ENCODE results near the gene GP2. TPM values are rescaled to one million over a fixed set of nuclear protein-coding genes. Genes with fewer than 3 reads are reported as not detected.

Gene GP2
- total RNA-seq, 1 experiment from 2014 or later, result not detected

GRCh38 chr16:20325005-20325404, 2.3 kb downstream of the GP2 start:
- H3K4me3 ChIP-seq (ENCODE audit: low read depth, low read length), result no peak overlapping the region
- intact Hi-C loops (cut with micrococcal nuclease; ENCODE audit: unreplicated experiment), result no loop called here
- H3K4me1 Mint-ChIP-seq (ENCODE audit: low read depth, unreplicated experiment), result no peaks in the 10 kb centered on the region
- no peak overlapping the region for H3K4me3 Mint-ChIP-seq (ENCODE audit: unreplicated experiment)
- BruUV-seq (replicated peaks), result no TSS peak
- no peaks in the 10 kb centered on the region; the same call in 1 of the 2 replicates for H3K27me3 ChIP-seq (replicated peaks; ENCODE audit: control insufficient read depth, insufficient read depth, low read length)
- no peaks in the 10 kb centered on the region for H3K36me3 Mint-ChIP-seq (ENCODE audit: insufficient read depth, unreplicated experiment)
- no peak overlapping the region for H3K27ac Mint-ChIP-seq (ENCODE audit: unreplicated experiment)
- ChIA-PET CTCF (no interaction called here), POLR2A (no interaction called here)
- H3K9me3 Mint-ChIP-seq (ENCODE audit: unreplicated experiment), result no peaks in the 10 kb centered on the region
- no peak for DNase-seq
- H3K27me3 Mint-ChIP-seq (ENCODE audit: insufficient read depth, unreplicated experiment), result peaks cover 6% of the 10 kb centered on the region
- TF ChIP-seq CTCF (IDR thresholded peaks at IDR 0.05; ENCODE audit: insufficient read depth in 1 of 2, low read depth in 1 of 2, low read length in 1 of 2, severe bottlenecking in 1 of 2, unreplicated experiment in 1 of 2), result no peak
- H3K36me3 ChIP-seq (ENCODE audit: control insufficient read depth, insufficient read depth, low read length), result no peaks in the 10 kb centered on the region
- H3K4me1 ChIP-seq, result no peaks in the 10 kb centered on the region; the same call in 1 of the 2 replicates
- no peaks in the 10 kb centered on the region for H3K9me3 ChIP-seq

- no TSS peak for BruUV-seq (replicated peaks)
- no peak for TF ChIP-seq CTCF (IDR thresholded peaks at IDR 0.05; ENCODE audit: insufficient read depth in 1 of 2, low read depth in 1 of 2, low read length in 1 of 2, severe bottlenecking in 1 of 2, unreplicated experiment in 1 of 2)
- no peaks in the 10 kb centered on the region; the same call in 1 of the 2 replicates for H3K27me3 ChIP-seq (replicated peaks; ENCODE audit: control insufficient read depth, insufficient read depth, low read length)
- DNase-seq, result no peak
- ChIA-PET POLR2A (no interaction called here), CTCF (no interaction called here)
- Mint-ChIP-seq H3K36me3 (ENCODE audit: insufficient read depth, unreplicated experiment) (no peaks in the 10 kb centered on the region), H3K9me3 (ENCODE audit: unreplicated experiment) (no peaks in the 10 kb centered on the region), H3K4me1 (ENCODE audit: low read depth, unreplicated experiment) (no peaks in the 10 kb centered on the region), H3K4me3 (ENCODE audit: unreplicated experiment) (no peak overlapping the region), H3K27ac (ENCODE audit: unreplicated experiment) (no peak overlapping the region), H3K27me3 (ENCODE audit: insufficient read depth, unreplicated experiment) (peaks cover 4% of the 10 kb centered on the region)
- H3K9me3 ChIP-seq, result no peaks in the 10 kb centered on the region
- H3K4me3 ChIP-seq (ENCODE audit: low read depth, low read length), result no peak overlapping the region
- intact Hi-C loops (cut with micrococcal nuclease; ENCODE audit: unreplicated experiment), result no loop called here
- no peaks in the 10 kb centered on the region; the same call in 1 of the 2 replicates for H3K4me1 ChIP-seq
- no peaks in the 10 kb centered on the region for H3K36me3 ChIP-seq (ENCODE audit: control insufficient read depth, insufficient read depth, low read length)
Measured at GRCh38 chr16:20323591-20324117, 3.7 kb downstream of the GP2 start.

- intact Hi-C loops (cut with micrococcal nuclease; ENCODE audit: unreplicated experiment), result no loop called here
- H3K4me1 Mint-ChIP-seq (ENCODE audit: low read depth, unreplicated experiment), result no peaks in the 10 kb centered on the region
- H3K27me3 Mint-ChIP-seq (ENCODE audit: insufficient read depth, unreplicated experiment), result peaks cover 4% of the 10 kb centered on the region
Measured at GRCh38 chr16:20322696-20323095, 4.6 kb downstream of the GP2 start.

More at GRCh38 chr16:20322696-20323095, 4.6 kb downstream of the GP2 start:
- Mint-ChIP-seq H3K36me3 (ENCODE audit: insufficient read depth, unreplicated experiment) (no peaks in the 10 kb centered on the region), H3K4me3 (ENCODE audit: unreplicated experiment) (no peak overlapping the region), H3K9me3 (ENCODE audit: unreplicated experiment) (no peaks in the 10 kb centered on the region), H3K27ac (ENCODE audit: unreplicated experiment) (no peak overlapping the region)
- no peaks in the 10 kb centered on the region for H3K9me3 ChIP-seq
- H3K4me1 ChIP-seq, result no peaks in the 10 kb centered on the region; the same call in 1 of the 2 replicates
- H3K27me3 ChIP-seq (replicated peaks; ENCODE audit: control insufficient read depth, insufficient read depth, low read length), result no peaks in the 10 kb centered on the region
- no TSS peak for BruUV-seq (replicated peaks)
- H3K36me3 ChIP-seq (ENCODE audit: control insufficient read depth, insufficient read depth, low read length), result no peaks in the 10 kb centered on the region
- POLR2A ChIA-PET, result no interaction called here
- CTCF ChIA-PET, result no interaction called here
- no peak for DNase-seq
- no peak overlapping the region for H3K4me3 ChIP-seq (ENCODE audit: low read depth, low read length)
- TF ChIP-seq CTCF (IDR thresholded peaks at IDR 0.05; ENCODE audit: insufficient read depth in 1 of 2, low read depth in 1 of 2, low read length in 1 of 2, severe bottlenecking in 1 of 2, unreplicated experiment in 1 of 2), result no peak
